NCI-H1092 treated with DMSO at 0.1 percent for 48 hours (cell line): Measurements from ENCODE around the gene STARD10.

Experiments
- DNase-seq: peaks from one replicate; lab custom pipeline; 2025; lab: John Stamatoyannopoulos, UW

Gene STARD10

GRCh38 chr11:72705442-72706365 lies 88.1 kb downstream of the STARD10 start:
- DNase-seq: no peak

- DNase-seq: no peak
Observed at GRCh38 chr11:72704783-72705265, 89.0 kb downstream of the STARD10 start.
